HCT116 (cell line): Measurements from ENCODE around the gene KLF11. TPM values are rescaled to one million over a fixed set of nuclear protein-coding genes. Genes with fewer than 3 reads are reported as not detected.

Experiments
- ATAC-seq: fragments of 200-7000 bp; cut with Tn5 transposase; 2 replicates; pipeline ENCODE4 v1.9.1; 2020; ENCODE audit warnings: mild to moderate bottlenecking, moderate library complexity
- BruUV-seq: library from RNA; stranded (reverse); fragments of 400-500 nt; replicated peaks from 2 replicates; lab custom pipeline; 2021; lab: Mats Ljungman, UMichigan
- CTCF ChIA-PET: fragments of 300-600 bp; sonication (Branson Sonifier 250); formaldehyde crosslinking; loops from one replicate; lab custom pipeline; 2021; ENCODE audit warnings: antibody characterized with exemption; lab: Charles Lee
- POLR2A ChIA-PET: fragments of 300-600, 350-600 bp; sonication (Branson Sonifier 250); formaldehyde crosslinking; loops from one replicate; lab custom pipeline; 2021; ENCODE audit warnings: antibody characterized with exemption; lab: Charles Lee
- RAD21 ChIA-PET, 2 experiments: fragments of 300-600 bp; sonication (Branson Sonifier 250); formaldehyde crosslinking; loops; one replicate each; lab custom pipeline; 2023; ENCODE audit warnings: low total read pairs in 2 of 2; ENCODE audit not compliant: uncharacterized antibody in 2 of 2, unreplicated experiment in 2 of 2, low non-redundant PET in 1 of 2; lab: Charles Lee
- DNase-seq: peaks from one replicate; pipeline ENCODE4 v3.0.0-alpha.2; 2010; ENCODE audit warnings: low read depth, low spot score
- H2AFZ ChIP-seq: fragments of 200-600 bp; shearing (Covaris generic), sonication (generic); 2 replicates; pipeline ENCODE4 v1.6.1; 2017; ENCODE audit warnings: low read depth, mixed run types, mixed read lengths, antibody characterized with exemption, low read length; ENCODE audit not compliant: poor library complexity, severe bottlenecking
- H3K27ac ChIP-seq: 2 replicates; pipeline ENCODE4 v1.5.1; 2012; ENCODE audit warnings: low read depth, low read length
- H3K27me3 ChIP-seq: fragments of 200-600 bp; sonication (generic); 2 replicates; pipeline ENCODE4 v1.6.1; 2016; ENCODE audit warnings: mixed run types, low read length, mixed read lengths; ENCODE audit not compliant: insufficient read depth
- H3K36me3 ChIP-seq, 2 experiments: fragments of 200-500 bp in 1 of 2; fragments of 200-600 bp in 1 of 2; sonication (Bioruptor generic) in 1 of 2; sonication (generic) in 1 of 2; 2 replicates each; pipeline versions ENCODE4 v1.5.1 to v1.6.1; 2014 to 2016; ENCODE audit warnings: low read length in 2 of 2, inconsistent platforms in 1 of 2, mixed read lengths in 1 of 2, mixed run types in 1 of 2; ENCODE audit not compliant: insufficient read depth in 2 of 2, control insufficient read depth in 1 of 2
- H3K4me1 ChIP-seq, 2 experiments: fragments of 200-600 bp in 1 of 2; sonication (generic) in 1 of 2; 2 replicates each; pipeline versions ENCODE4 v1.5.1 to v1.6.1; 2012 to 2017; ENCODE audit warnings: low read length in 2 of 2, inconsistent platforms in 1 of 2, mild to moderate bottlenecking in 1 of 2, mixed read lengths in 1 of 2, mixed run types in 1 of 2, moderate library complexity in 1 of 2; ENCODE audit not compliant: insufficient read depth in 2 of 2, control insufficient read depth in 1 of 2
- H3K4me2 ChIP-seq: fragments of 200-600 bp; sonication (generic); 2 replicates; pipeline ENCODE4 v1.6.1; 2017; ENCODE audit warnings: mixed run types, low read length, mixed read lengths
- H3K4me3 ChIP-seq, 2 experiments: fragments of 200-600 bp in 1 of 2; sonication (generic) in 1 of 2; replicated peaks in 1 of 2; 2 replicates each; pipeline ENCODE4 v1.5.1; 2011 to 2016; ENCODE audit warnings: low read length in 2 of 2, control low read depth in 1 of 2, low read depth in 1 of 2, mild to moderate bottlenecking in 1 of 2, mixed read lengths in 1 of 2, mixed run types in 1 of 2
- H3K79me2 ChIP-seq: fragments of 200-600 bp; sonication (generic); 2 replicates; pipeline ENCODE4 v1.6.1; 2017; ENCODE audit warnings: mild to moderate bottlenecking, mixed run types, low read length, moderate library complexity, mixed read lengths; ENCODE audit not compliant: insufficient read depth
- H3K9ac ChIP-seq: fragments of 200-600 bp; sonication (generic); 2 replicates; pipeline ENCODE4 v1.6.1; 2016; ENCODE audit warnings: low read length, mixed read lengths
- H3K9me2 ChIP-seq: fragments of 200-600 bp; sonication (generic), shearing (Covaris generic); 2 replicates; pipeline ENCODE4 v1.6.1; 2017; ENCODE audit warnings: mixed run types, mild to moderate bottlenecking, moderate library complexity; ENCODE audit not compliant: insufficient read depth
- H3K9me3 ChIP-seq, 2 experiments: fragments of 200-500 bp in 1 of 2; fragments of 200-600 bp in 1 of 2; sonication (Bioruptor generic) in 1 of 2; sonication (generic) in 1 of 2; 2 replicates each; pipeline ENCODE4 v1.6.1; 2014 to 2017; ENCODE audit warnings: low read length in 2 of 2, mixed read lengths in 2 of 2, inconsistent platforms in 1 of 2, low read depth in 1 of 2, mild to moderate bottlenecking in 1 of 2, mixed run types in 1 of 2, moderate library complexity in 1 of 2; ENCODE audit not compliant: control insufficient read depth in 1 of 2, insufficient read depth in 1 of 2
- H4K20me1 ChIP-seq: fragments of 200-600 bp; sonication (generic), shearing (Covaris generic); 2 replicates; pipeline ENCODE4 v1.6.1; 2017; ENCODE audit warnings: mixed run types, mild to moderate bottlenecking, moderate library complexity; ENCODE audit not compliant: insufficient read depth
- ATF3 ChIP-seq: IDR thresholded peaks from 2 replicates; pipeline ENCODE4 v1.6.1; 2012
- CEBPB ChIP-seq: IDR thresholded peaks from 2 replicates; pipeline ENCODE4 v1.6.1; 2012; ENCODE audit warnings: low read depth
- CTCF ChIP-seq, 3 experiments: fragments of 200-600 bp in 1 of 3; sonication (generic) in 1 of 3; IDR thresholded peaks in 2 of 3; conservative IDR thresholded peaks in 1 of 3; 2 replicates each; pipeline ENCODE4 v1.5.1; 2012 to 2017; ENCODE audit warnings: low read depth in 2 of 3, low read length in 2 of 3, antibody characterized with exemption in 1 of 3, borderline replicate concordance in 1 of 3, control low read depth in 1 of 3, mild to moderate bottlenecking in 1 of 3, mixed read lengths in 1 of 3, mixed run types in 1 of 3, moderate library complexity in 1 of 3; ENCODE audit not compliant: insufficient read depth in 1 of 3
- EGR1 ChIP-seq: IDR thresholded peaks from 2 replicates; pipeline ENCODE4 v1.6.1; 2012; ENCODE audit warnings: low read depth
- ELF1 ChIP-seq: IDR thresholded peaks from 2 replicates; pipeline ENCODE4 v1.6.1; 2012; ENCODE audit warnings: low read depth, borderline replicate concordance
- EZH2 ChIP-seq: fragments of 200-600 bp; sonication (generic); IDR thresholded peaks from 2 replicates; pipeline ENCODE4 v1.6.1; 2017; ENCODE audit warnings: antibody characterized with exemption, mixed run types
- FOSL1 ChIP-seq: IDR thresholded peaks from 2 replicates; pipeline ENCODE4 v1.6.1; 2012; ENCODE audit warnings: low read depth
- POLR2AphosphoS5 ChIP-seq: IDR thresholded peaks from 2 replicates; pipeline ENCODE4 v1.6.1; 2011; ENCODE audit warnings: mild to moderate bottlenecking, low read depth, low read length, moderate library complexity
- REST ChIP-seq: IDR thresholded peaks from 2 replicates; pipeline ENCODE4 v1.6.1; 2012; ENCODE audit warnings: low read depth
- SIN3A ChIP-seq: IDR thresholded peaks from 2 replicates; pipeline ENCODE4 v1.6.1; 2012; ENCODE audit warnings: low read depth
- SP1 ChIP-seq: IDR thresholded peaks from 2 replicates; pipeline ENCODE4 v1.6.1; 2012; ENCODE audit warnings: low read depth
- SRF ChIP-seq: IDR thresholded peaks from 2 replicates; pipeline ENCODE4 v1.6.1; 2012; ENCODE audit warnings: low read depth
- TCF7L2 ChIP-seq: IDR thresholded peaks from 2 replicates; pipeline ENCODE4 v1.7.0; 2011; ENCODE audit warnings: borderline replicate concordance, inconsistent platforms; ENCODE audit not compliant: insufficient read depth, insufficient read length; ENCODE audit errors: extremely low read depth
- ZFX ChIP-seq: fragments of 450-650 bp; IDR thresholded peaks from 2 replicates; pipeline ENCODE4 v1.6.1; 2017
- ZNF274 ChIP-seq: fragments of 200-500 bp; sonication (Bioruptor generic); IDR thresholded peaks from 2 replicates; pipeline ENCODE4 v1.6.1; 2014; ENCODE audit warnings: mild to moderate bottlenecking, low read depth, low read length, inconsistent platforms
- intact Hi-C: fragments of 100-400 bp; cut with micrococcal nuclease; formaldehyde crosslinking; loops from 2 replicates; pipeline ENCODE4 v1.10.0; 2022
- total RNA-seq: library from RNA; stranded (reverse); gene quantifications from one replicate; pipeline ENCODE4 v1.2.1, GENCODE V29; 2021; ENCODE audit not compliant: unreplicated experiment

Gene KLF11
- total RNA-seq, 1 experiment from 2014 or later, result 9.0 TPM

GRCh38 chr2:10007921-10008808 lies 35.2 kb upstream of the KLF11 start:
- intact Hi-C loops, result no loop called here
- no peak overlapping the region for H3K4me2 ChIP-seq
- H3K9me2 ChIP-seq, result no peaks in the 10 kb centered on the region
- BruUV-seq, result no TSS peak
- H4K20me1 ChIP-seq, result no peaks in the 10 kb centered on the region
- no peak for ATAC-seq
- peaks cover 0 to 3% of the 10 kb centered on the region in 2 experiments; a peak in 1 of 4 replicates for H3K9me3 ChIP-seq
- ChIA-PET CTCF (no interaction called here), POLR2A (no interaction called here), RAD21 (no interaction called here)
- H3K27ac ChIP-seq, result no peak overlapping the region
- no peak for DNase-seq
- H3K79me2 ChIP-seq, result no peaks in the 10 kb centered on the region
- no peak overlapping the region for H3K9ac ChIP-seq
- H3K27me3 ChIP-seq, result no peaks in the 10 kb centered on the region
- no peak overlapping the region for H3K4me3 ChIP-seq
- TF ChIP-seq FOSL1 (no peak), EZH2 (no peak), POLR2AphosphoS5 (no peak), ZFX (no peak)
- H3K4me1 ChIP-seq, result peaks cover 3 to 19% of the 10 kb centered on the region in 2 experiments; a peak in 3 of 4 replicates
- no peak overlapping the region for H2AFZ ChIP-seq
- no peaks in the 10 kb centered on the region for H3K36me3 ChIP-seq

GRCh38 chr2:10008809-10009176 lies 34.6 kb upstream of the KLF11 start:
- BruUV-seq, result no TSS peak
- H3K4me2 ChIP-seq, result no peak overlapping the region
- no peaks in the 10 kb centered on the region for H3K9me2 ChIP-seq
- intact Hi-C loops, result no loop called here
- H3K27ac ChIP-seq, result no peak overlapping the region
- no peak for ATAC-seq
- H3K36me3 ChIP-seq, result no peaks in the 10 kb centered on the region
- no peaks in the 10 kb centered on the region for H3K79me2 ChIP-seq
- CTCF ChIA-PET, result no interaction called here
- peaks cover 3 to 20% of the 10 kb centered on the region in 2 experiments; a peak in 3 of 4 replicates for H3K4me1 ChIP-seq
- no peak for DNase-seq
- H3K27me3 ChIP-seq, result no peaks in the 10 kb centered on the region
- H3K9me3 ChIP-seq, result peaks cover 0 to 3% of the 10 kb centered on the region in 2 experiments; a peak in 1 of 4 replicates
- no peak overlapping the region for H3K4me3 ChIP-seq
- no peaks in the 10 kb centered on the region for H4K20me1 ChIP-seq
- H2AFZ ChIP-seq, result no peak overlapping the region
- no peak overlapping the region for H3K9ac ChIP-seq
- RAD21 ChIA-PET, result no interaction called here
- POLR2A ChIA-PET, result no interaction called here
- TF ChIP-seq ATF3 (no peak), ZFX (no peak), SIN3A (no peak), CEBPB (no peak), REST (no peak), SP1 (no peak), ZNF274 (no peak), EGR1 (no peak), CTCF (IDR thresholded peaks at IDR 0.05 in 2 of 3, conservative IDR thresholded peaks at IDR 0.05 in 1 of 3; ENCODE audit: borderline replicate concordance in 1 of 3, insufficient read depth in 1 of 3, low read depth in 2 of 3, low read length in 2 of 3) (no peak), EZH2 (no peak), TCF7L2 (no peak), SRF (no peak), ELF1 (no peak)
